GM20431 (cell line): ENCODE results near the gene GCFC2.
"Not testable (repeated sequence)": the region's sequence is repeated elsewhere in the genome, so short reads cannot be mapped to it uniquely, and the experiment has no call there.

ENCODE experiments used
- in situ Hi-C: fragments of 300-500 bp; cut with MseI, MboI; formaldehyde crosslinking; loops from one replicate; pipeline ENCODE4 v1.15.0; 2020; ENCODE audit warnings: low sequenced_read_pairs; ENCODE audit not compliant: unreplicated experiment

The GCFC2 gene

GRCh38 chr2:75710577-75711253 lies at the start of gene GCFC2:
Gene GCFC2 (minus strand): TSS chr2:75710915. CDS start chr2:75710855, 60 bp downstream.
- in situ Hi-C loops, result no loop called here

- in situ Hi-C loops, result no loop called here
These were observed 42.1 kb upstream of the GCFC2 start for GRCh38 chr2:75752828-75753227.

- in situ Hi-C loops, result no loop called here
These were observed 41.2 kb upstream of the GCFC2 start for GRCh38 chr2:75751824-75752468.

GRCh38 chr2:75751360-75751759 lies 40.6 kb upstream of the GCFC2 start:
- in situ Hi-C loops, result no loop called here

- in situ Hi-C loops, result no loop called here
These were observed 27.2 kb upstream of the GCFC2 start for GRCh38 chr2:75737961-75738360.

DNA sequence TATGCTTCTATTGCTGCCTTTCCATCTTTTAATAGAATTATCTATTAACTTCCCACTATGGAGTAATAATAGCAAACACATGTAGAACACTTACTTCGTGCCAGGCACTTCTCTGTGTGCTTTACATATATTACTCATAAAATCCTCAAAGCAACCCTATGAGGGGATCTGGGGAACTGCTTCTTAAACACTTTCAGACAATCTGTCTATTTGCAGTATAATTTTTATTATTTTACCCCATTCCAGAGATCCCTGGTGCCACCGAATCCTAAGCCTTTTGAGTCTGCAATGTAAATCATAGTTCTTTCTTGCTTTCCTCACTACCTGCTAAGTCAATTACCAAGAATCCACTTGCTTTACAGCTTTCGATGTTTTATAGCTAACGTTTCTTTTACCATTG lies 25.6 kb upstream of the GCFC2 start:
- in situ Hi-C loops, result no loop called here

DNA sequence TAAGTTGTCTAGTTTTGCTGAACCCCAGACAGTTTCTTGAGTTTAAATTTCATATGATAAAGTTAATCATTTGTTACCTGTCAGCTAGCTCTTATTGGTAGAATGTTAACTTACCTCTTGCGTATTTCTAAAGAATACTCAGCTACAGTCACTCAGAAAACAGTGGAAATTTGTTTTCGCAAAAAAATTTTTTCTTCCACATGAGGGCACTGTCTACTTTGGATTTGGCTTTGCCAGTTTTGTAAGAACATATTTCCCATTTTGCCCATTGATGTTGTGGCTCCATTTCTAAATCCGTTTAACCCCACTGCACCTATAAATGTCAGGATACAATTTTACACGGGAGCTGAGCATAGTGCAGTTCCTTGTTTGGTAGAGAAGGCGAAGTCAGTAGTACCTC lies 19.1 kb upstream of the GCFC2 start:
- in situ Hi-C loops, result no loop called here

DNA sequence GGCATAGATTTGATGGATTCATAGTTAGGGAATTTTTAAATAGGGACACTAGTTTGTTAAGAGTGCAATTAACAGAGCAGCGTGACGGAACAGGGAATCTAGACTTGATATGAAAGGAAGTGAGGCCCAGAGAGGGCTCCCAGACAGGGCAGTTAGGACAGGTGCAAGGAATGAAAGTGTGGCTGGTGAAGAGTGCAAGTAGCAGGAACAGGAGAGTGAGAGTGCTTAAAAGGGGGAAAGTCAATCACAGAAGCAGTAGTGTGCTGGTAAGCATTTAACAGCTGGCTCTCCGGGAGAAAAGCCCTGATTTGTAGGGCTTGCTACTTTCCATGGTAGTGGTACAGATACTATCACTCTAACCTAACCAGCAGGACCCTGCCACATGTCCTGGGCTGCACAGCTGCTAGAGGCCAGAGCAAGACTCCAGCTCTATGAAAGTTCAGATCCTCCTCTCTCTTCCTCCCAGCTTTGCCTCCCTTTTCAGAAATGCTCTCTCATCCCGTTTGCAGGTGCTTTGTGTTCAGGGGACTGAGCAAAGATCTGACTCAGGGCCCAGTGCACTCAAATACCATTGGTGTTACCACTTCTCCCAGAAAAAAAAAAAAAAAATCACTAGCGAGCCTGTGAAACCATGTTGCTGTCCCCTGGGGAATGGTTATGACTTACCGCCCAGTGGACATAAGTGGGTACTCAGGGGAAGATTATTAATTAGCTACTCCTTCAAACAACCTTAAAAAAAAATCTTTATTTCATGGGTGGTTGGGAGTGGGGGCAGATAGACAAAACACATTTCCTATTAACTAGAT lies 18.1 kb upstream of the GCFC2 start:
- in situ Hi-C loops, result no loop called here

DNA sequence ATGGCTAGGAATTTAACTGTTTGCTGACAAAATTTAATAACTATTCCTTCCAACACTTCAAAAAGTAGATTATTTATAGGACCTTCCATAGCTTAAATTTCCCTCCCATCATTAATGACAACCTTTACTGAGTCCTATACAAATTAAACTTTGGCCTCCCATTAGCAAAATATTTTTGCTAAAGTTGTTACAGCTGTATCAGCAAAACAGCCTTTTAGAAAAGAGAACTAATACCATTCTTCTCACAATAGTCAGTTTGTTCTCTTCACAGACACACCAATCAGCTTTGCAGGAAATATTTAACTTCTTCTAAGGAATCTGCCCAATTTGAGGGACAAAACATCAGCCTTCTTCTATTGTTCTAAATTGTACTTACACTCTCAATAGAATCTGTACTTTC lies 12.0 kb upstream of the GCFC2 start:
- in situ Hi-C loops, result no loop called here

- in situ Hi-C loops, result no loop called here
These were observed 9.8 kb upstream of the GCFC2 start for GRCh38 chr2:75720525-75720924.

DNA sequence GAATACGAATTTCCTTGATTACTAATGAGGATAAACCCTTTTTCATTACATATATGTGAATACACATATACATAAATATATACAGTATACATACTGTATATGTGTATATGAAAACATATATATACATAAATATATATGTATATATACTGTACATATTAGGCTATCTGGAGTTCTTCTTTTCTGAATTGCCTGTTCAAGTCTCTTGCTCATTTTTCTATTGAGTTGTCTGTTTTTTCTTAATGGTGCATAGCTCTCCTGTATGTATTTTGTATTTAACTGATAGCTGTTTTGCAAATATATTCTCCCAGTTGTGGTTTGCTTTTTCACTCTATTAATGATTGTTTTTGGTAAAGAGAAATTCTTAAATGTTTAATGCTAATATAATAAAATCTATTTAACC lies 8.9 kb upstream of the GCFC2 start:
- in situ Hi-C loops, result no loop called here

DNA sequence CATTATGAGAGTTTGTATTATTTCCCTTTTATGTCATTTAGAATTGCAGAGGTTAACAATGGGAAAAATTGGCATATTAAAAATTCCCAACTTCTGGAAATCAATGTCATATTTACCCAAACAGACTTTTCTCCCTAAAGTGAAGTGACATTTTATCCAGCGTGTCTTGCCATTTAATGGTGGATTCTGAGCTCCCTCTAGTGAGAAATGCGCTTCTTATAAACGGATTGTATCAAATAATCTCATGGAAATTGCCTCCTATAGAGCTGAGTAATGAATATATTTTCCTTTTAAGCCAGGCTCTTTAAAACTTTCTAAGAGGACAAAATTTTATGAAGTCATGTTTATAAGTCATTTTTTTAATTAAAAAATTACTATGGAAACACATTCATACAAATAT lies 5.7 kb upstream of the GCFC2 start:
- in situ Hi-C loops, result no loop called here

GRCh38 chr2:75711590-75711989 lies 875 bp upstream of the GCFC2 start:
- in situ Hi-C loops, result not testable (repeated sequence)

GRCh38 chr2:75710220-75710576 lies 517 bp downstream of the GCFC2 start:
- in situ Hi-C loops, result no loop called here

DNA sequence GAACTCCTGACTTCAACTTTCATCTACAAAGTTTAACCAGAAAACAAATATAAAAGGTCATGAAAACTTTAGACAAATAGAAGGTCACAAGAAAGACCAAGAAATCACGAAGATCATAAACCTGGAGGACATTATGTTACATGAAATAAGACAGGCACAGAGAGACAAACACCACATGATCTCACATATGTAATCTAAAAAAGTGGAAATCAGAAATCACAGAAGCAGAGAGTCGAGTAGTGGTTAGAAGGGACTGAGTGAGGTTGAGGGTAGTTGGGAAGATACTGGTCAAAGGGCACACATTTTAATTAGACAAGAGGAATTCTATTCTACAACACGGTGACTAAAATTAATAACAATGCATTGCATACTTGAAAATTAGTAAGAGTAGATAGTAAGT lies 1.4 kb downstream of the GCFC2 start:
- in situ Hi-C loops, result no loop called here

- in situ Hi-C loops, result no loop called here
These were observed 2.8 kb downstream of the GCFC2 start for GRCh38 chr2:75707901-75708300.

GRCh38 chr2:75705921-75706320 lies 4.8 kb downstream of the GCFC2 start:
- in situ Hi-C loops, result no loop called here

GRCh38 chr2:75703589-75704287 lies 7.0 kb downstream of the GCFC2 start:
- in situ Hi-C loops, result no loop called here

DNA sequence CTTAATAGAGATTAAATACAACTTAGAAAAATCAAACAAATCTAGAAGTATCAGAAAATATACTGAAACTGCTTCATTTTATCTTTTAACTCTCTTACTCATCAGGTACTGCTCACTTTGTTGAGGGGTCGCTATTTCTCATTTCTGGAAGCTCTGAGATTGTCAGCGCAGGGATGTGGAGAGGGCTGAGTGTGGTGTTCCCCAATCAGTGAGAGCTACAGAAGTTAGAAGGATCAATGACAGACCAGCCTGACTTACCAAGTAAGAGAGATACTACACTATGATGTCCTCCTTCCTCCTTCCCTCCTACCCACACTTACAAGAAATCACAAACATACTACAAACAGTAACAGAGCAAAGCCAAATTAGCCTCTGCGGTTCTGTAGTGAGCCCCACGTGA lies 8.1 kb downstream of the GCFC2 start:
- in situ Hi-C loops, result no loop called here

DNA sequence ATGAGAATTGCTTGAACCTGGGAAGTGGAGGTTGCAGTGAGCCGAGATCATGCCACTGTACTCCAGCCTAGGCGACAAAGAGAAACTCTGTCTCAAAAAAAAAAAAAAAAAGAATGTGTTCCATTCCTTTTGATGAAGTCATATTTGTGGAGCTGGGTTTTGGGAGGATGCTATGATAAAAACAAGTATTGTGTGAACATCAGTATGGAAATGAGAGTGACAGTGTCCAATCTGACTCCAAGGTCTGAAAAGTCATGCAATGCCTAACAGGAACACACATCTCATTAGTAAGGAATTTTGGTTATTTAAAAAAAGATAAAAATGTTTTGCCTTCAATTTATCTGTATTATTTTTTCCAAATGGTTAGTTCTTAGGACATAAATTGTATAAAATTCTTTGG lies 11.8 kb downstream of the GCFC2 start:
- in situ Hi-C loops, result no loop called here

GRCh38 chr2:75688196-75688595 lies 22.5 kb downstream of the GCFC2 start:
- in situ Hi-C loops, result no loop called here
